ENCODE results near the gene ACOT8.
"Not testable (repeated sequence)": the region's sequence is repeated elsewhere in the genome, so short reads cannot be mapped to it uniquely, and the experiment has no call there.

The ACOT8 gene

DNA sequence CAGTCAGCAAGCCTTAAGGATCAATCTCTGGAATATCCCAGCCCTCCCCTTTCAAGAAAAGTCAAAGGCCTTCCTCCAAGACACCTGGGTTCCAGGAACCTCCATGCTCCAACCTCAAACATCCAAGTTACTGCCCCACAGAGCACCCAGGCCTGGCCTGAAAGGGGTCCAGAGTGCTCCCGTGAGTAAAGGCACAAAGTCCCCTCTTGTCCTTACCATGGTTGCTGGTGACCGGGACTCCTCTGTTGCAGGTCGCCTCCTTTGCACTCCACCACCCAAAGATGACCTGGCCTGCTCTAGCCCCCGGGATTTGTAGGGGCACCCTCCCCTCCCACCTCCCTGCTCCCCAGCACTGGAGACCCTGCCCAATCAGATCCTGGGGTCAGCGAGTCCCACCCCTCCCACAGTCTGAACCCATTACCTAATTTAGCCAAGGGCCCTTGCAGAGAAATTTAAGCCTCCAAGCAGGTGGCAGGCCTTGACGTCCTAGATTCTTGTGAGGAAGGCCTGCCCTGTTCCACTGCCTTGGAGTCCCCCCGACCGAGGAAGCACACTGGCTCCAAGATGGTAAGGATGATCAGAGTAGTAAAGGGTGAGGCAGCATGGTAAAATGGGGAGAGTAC lies 30.1 kb downstream of the ACOT8 start, which contains the start of gene TNNC2:
TNNC2 (minus strand) TSS at position 283 of the 623 bp plus-strand sequence; CDS start at position 219, 64 bp downstream.
- no peak for DNase-seq (ENCODE audit: low read depth)

GRCh38 chr20:45826381-45827019 lies 30.7 kb downstream of the ACOT8 start:
- no peak for DNase-seq (ENCODE audit: low read depth)

GRCh38 chr20:45823949-45824835 lies 33.0 kb downstream of the ACOT8 start:
- peak; percentile 51 for DNase-seq (ENCODE audit: low read depth)

DNA sequence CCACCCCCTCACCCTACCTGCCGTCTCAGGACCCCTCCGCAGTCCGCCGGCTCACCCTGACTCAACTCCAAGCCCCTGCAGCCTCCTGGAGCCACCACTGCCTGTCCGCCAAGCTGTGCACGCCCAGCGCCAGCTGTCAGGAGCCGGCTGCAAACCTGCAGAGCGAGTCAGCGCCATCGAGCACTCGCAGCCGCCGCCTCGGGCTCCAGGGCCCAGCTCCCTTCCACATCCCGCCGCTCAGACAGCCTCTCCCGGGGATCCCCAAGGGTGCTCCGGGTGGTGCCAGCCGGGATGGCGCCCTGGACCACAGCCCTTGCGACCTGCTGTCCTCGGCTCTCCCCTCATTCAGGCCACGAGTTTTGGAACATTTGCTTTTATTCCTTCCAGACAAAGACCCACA lies 34.3 kb downstream of the ACOT8 start:
- DNase-seq (ENCODE audit: low read depth): no peak

DNA sequence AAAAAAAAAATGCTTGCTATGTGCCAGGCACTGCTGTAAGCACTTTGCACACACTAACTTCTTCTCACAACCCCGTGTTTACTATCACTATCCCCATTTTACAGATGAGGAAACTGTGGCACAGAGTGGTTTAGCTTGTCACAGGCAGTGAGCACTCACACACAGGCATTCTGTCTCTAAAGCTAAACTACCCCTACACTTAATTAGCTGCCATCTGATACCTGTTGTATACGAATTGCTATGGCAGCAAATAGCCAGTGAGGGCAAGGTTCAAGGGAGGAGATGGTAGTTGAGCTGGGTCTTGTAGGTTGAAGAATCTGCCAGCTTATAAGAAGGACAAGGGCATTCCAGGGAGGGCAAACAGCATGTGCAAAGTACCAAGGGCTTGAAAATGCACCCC lies 35.2 kb downstream of the ACOT8 start:
- no peak for DNase-seq (ENCODE audit: low read depth)

DNA sequence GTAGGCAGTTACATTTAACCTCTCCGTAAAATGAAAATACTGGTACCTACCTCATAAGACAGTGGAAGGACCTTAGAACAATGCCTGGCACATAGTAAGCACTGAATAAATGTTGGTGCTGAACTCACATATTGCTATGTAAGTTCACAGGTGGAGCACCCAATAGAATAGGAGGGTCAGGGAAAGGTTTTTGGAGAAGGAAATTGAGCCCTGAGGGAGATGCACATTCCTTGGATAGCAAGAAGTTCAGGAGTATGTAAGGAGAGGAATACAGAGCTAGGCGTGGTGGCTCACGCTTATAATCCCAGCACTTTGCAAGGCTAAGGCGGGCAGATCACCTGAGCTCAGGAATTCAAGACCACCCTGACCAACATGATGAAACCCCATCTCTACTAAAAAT lies 37.7 kb downstream of the ACOT8 start:
- no peak for DNase-seq (ENCODE audit: low read depth)

- no peak for DNase-seq (ENCODE audit: low read depth)
Observed at GRCh38 chr20:45818239-45818638, 39.0 kb downstream of the ACOT8 start.

DNA sequence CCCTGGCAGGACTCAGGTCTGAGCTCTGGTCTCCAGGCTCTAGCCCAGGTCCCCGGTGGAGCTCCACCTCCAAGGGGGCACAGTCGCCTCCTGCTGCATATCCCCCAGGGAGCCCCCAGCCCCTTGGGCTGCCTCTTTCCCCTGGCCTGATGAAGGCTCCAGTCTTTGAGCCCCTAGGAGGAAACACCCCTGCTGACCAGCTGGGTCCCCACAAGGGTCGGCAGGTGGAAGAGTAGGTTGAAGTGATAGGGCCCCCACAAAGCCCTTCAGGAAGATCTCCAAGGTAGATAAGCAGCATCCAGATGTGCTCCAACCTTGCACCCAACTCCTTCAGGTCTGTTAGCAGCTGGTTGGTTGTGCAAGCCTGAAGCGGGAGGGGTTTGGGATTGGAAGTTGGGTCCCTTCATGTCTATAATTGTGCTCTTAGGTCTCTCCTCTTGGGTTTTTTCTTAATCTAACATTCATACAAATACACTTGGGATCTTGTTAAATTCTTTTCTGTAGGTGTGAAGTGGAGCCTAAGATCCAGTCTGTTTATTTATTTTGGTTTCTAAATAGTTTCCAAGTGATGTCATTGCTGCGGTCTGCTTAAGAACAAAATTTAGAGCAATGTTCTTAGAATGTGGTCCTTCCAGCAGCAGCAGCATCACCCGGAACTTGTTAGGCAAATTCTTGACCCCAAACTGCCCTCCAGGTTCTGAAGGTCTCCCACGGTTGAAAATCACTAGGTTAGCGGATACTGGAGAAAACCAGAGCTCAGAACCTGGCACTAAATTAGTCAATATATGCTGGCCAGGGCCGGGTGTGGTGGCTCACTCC lies 39.6 kb downstream of the ACOT8 start:
- no peak for DNase-seq (ENCODE audit: low read depth)

DNA sequence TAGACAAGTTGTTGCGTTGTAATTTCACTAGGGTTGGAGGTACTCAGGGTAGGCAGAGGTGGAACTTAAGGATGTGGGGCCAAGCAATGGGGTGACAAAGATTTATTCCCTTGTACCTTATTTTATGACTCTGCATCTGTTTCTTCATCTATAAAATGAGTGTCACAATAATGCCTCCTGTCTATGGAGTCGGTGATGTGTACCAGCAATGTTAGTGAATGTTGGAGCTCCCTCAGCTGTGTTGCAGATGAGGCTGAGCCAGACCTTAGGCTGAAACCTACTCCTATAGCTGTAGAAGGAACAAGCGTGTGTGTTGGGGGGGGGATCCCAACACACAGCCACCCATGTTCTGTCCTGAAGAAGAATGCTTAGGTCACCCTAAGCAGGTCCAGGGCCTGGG lies 40.2 kb downstream of the ACOT8 start:
- no peak for DNase-seq (ENCODE audit: low read depth)

GRCh38 chr20:45814314-45814713 lies 42.9 kb downstream of the ACOT8 start:
- no peak for DNase-seq (ENCODE audit: low read depth)

DNA sequence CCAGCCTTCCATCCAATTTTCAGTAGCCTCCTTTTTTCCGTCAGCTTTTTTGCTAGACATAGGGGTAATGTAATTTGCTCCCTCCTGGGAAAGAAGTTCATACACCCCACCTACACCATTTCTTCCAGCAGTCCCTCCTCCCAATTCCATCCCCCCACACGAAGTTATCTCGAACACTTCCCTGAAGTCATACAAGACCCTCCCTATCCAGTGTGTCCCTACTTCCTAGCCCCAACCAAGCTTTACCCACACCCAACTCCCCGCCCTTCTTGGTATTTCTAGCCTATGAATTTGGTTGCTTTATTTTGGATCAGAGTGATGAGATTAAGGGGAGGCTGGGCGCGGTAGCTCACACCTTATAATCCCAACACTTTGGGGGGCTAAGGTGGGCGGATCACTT lies 43.7 kb downstream of the ACOT8 start:
- no peak for DNase-seq (ENCODE audit: low read depth)

- DNase-seq (ENCODE audit: low read depth): no peak
Observed at GRCh38 chr20:45813006-45813340, 44.2 kb downstream of the ACOT8 start.

DNA sequence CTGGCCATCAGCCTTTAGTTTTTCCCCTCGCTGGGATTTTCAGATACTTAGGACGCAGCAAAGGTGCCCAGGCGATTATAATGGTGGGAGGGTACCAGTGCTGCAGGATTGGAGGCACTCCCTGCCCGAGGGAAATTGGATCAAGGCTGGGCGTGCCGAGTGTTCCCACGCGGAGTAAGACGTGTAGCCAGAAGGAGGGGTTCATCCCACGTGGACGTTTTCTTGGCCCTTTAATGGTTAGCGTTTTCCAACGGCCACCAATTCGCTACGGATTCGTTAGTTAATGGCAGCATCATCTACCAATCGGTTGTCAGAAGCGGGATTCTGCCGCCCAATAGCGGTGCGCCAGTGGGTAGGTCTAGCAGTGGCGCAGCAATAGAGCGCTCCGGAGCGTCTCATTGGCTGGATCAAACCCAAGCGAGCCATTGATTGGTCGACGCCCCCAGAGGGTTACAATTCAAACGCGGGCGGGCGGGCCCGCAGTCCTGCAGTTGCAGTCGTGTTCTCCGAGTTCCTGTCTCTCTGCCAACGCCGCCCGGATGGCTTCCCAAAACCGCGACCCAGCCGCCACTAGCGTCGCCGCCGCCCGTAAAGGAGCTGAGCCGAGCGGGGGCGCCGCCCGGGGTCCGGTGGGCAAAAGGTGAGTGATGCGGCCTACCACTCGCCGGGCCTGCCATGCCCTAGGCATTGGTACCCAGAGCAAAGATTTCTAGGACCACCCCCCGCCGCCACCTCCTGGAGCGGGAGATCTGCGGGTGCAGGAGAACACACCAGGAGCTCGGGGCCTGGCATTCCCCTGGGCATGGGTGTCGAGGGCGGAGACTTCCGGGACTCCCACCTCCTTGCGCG lies 44.8 kb downstream of the ACOT8 start, which contains the start of gene UBE2C:
UBE2C (plus strand) TSS at position 488 of the 849 bp plus-strand sequence; CDS start at position 540, 52 bp downstream.
- DNase-seq (ENCODE audit: low read depth): peak; percentile 92

- no peak for DNase-seq (ENCODE audit: low read depth)
Observed at GRCh38 chr20:45810191-45810970, 46.8 kb downstream of the ACOT8 start.

GRCh38 chr20:45801851-45802250 lies 55.3 kb downstream of the ACOT8 start:
- no peak for DNase-seq (ENCODE audit: low read depth)

GRCh38 chr20:45798935-45799642 lies 58.1 kb downstream of the ACOT8 start:
- DNase-seq (ENCODE audit: low read depth): peak; percentile 34

GRCh38 chr20:45797955-45798354 lies 59.2 kb downstream of the ACOT8 start:
- not testable (repeated sequence) for DNase-seq (ENCODE audit: low read depth)

GRCh38 chr20:45797510-45797909 lies 59.7 kb downstream of the ACOT8 start:
- DNase-seq (ENCODE audit: low read depth): not testable (repeated sequence)

GRCh38 chr20:45796337-45797065 lies 60.7 kb downstream of the ACOT8 start:
- DNase-seq (ENCODE audit: low read depth): no peak

Data from activated T-cell treated with anti-CD3 and anti-CD28 coated beads for 48 hours (primary cell).